Mesothelial cell of epicardium (in vitro differentiated cells): Measurements from ENCODE around the gene DNAJC1. TPM values are rescaled to one million over a fixed set of nuclear protein-coding genes. Genes with fewer than 3 reads are reported as not detected.

ENCODE experiments used
- DNase-seq, 2 experiments: peaks; one replicate each; pipeline ENCODE4 v3.0.0; 2021; ENCODE audit warnings: low spot score in 2 of 2; ENCODE audit not compliant: unreplicated experiment in 2 of 2
- H3K27ac Mint-ChIP-seq: 2 replicates; pipeline ENCODE4 v1.8.0; 2021; ENCODE audit warnings: mixed read lengths
- H3K27me3 Mint-ChIP-seq: 2 replicates; pipeline ENCODE4 v1.8.0; 2021; ENCODE audit warnings: low read depth, mixed read lengths
- H3K36me3 Mint-ChIP-seq: 2 replicates; pipeline ENCODE4 v1.8.0; 2021; ENCODE audit warnings: mixed read lengths
- H3K4me1 Mint-ChIP-seq: 2 replicates; pipeline ENCODE4 v1.8.0; 2021; ENCODE audit warnings: mixed read lengths
- H3K4me3 Mint-ChIP-seq: 2 replicates; pipeline ENCODE4 v1.8.0; 2021; ENCODE audit warnings: mild to moderate bottlenecking, moderate library complexity, mixed read lengths
- H3K9me3 Mint-ChIP-seq: 2 replicates; pipeline ENCODE4 v1.8.0; 2021; ENCODE audit warnings: mixed read lengths
- total RNA-seq: library from RNA; stranded (reverse); gene quantifications from 3 replicates; pipeline ENCODE4 v1.2.1, GENCODE V29; 2021
- TF ChIP-seq, protein P1 (sequence below): fragments of 200-600 bp; sonication (generic); IDR thresholded peaks from one replicate; pipeline ENCODE4 v1.5.0; 2021; ENCODE audit warnings: antibody characterized with exemption; ENCODE audit not compliant: unreplicated experiment

DNAJC1 gene
- total RNA-seq, 1 donor from 2014 or later = 27.2 TPM

- peak; percentile 46 to 73 for DNase-seq
- TF ChIP-seq, protein P1, sequence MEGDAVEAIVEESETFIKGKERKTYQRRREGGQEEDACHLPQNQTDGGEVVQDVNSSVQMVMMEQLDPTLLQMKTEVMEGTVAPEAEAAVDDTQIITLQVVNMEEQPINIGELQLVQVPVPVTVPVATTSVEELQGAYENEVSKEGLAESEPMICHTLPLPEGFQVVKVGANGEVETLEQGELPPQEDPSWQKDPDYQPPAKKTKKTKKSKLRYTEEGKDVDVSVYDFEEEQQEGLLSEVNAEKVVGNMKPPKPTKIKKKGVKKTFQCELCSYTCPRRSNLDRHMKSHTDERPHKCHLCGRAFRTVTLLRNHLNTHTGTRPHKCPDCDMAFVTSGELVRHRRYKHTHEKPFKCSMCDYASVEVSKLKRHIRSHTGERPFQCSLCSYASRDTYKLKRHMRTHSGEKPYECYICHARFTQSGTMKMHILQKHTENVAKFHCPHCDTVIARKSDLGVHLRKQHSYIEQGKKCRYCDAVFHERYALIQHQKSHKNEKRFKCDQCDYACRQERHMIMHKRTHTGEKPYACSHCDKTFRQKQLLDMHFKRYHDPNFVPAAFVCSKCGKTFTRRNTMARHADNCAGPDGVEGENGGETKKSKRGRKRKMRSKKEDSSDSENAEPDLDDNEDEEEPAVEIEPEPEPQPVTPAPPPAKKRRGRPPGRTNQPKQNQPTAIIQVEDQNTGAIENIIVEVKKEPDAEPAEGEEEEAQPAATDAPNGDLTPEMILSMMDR = peak; percentile 70
- Mint-ChIP-seq H3K9me3 (no peaks in the 10 kb centered on the region), H3K27me3 (no peaks in the 10 kb centered on the region), H3K36me3 (peaks cover 19% of the 10 kb centered on the region), H3K4me1 (peaks cover 39% of the 10 kb centered on the region), H3K4me3 (no peak overlapping the region), H3K27ac (peak overlapping the region; percentile 3)
Observed at GRCh38 chr10:21732067-21732772, 271.3 kb downstream of the DNAJC1 start.

DNA sequence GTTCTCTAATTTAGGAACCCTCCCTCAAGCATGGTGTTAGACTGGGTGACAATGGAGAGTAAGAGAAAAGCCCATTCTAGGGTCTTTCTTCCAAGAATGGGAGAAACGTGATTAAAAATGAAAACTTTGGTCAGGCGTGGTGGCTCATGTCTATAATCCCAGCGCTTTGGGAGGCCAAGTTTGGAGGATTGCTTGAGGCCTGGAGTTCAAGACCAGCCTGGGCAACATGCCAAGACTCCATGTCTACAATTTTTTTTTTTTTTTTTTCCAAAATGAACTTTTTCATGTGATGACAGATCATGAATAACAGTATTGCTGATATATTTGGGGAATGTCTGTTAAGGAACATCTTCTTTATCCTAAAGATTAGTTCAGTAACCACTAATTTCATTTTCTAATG is 274.9 kb downstream of the DNAJC1 start:
- H3K4me1 Mint-ChIP-seq = peaks cover 67% of the 10 kb centered on the region

GRCh38 chr10:21727452-21728168 is 275.9 kb downstream of the DNAJC1 start:
- TF ChIP-seq, protein P1 = no peak
- Mint-ChIP-seq H3K36me3 (no peaks in the 10 kb centered on the region), H3K27ac (peak overlapping the region; percentile 95), H3K9me3 (no peaks in the 10 kb centered on the region), H3K4me3 (peak overlapping the region; percentile 42), H3K4me1 (peaks cover 76% of the 10 kb centered on the region), H3K27me3 (no peaks in the 10 kb centered on the region)
- no peak for DNase-seq

More for the DNA sequence above, 274.9 kb downstream of the DNAJC1 start:
- TF ChIP-seq, protein P1 = no peak
- Mint-ChIP-seq H3K36me3 (no peaks in the 10 kb centered on the region), H3K27ac (peak overlapping the region; percentile 90), H3K9me3 (no peaks in the 10 kb centered on the region), H3K27me3 (no peaks in the 10 kb centered on the region), H3K4me3 (no peak overlapping the region)
- no peak for DNase-seq

DNA sequence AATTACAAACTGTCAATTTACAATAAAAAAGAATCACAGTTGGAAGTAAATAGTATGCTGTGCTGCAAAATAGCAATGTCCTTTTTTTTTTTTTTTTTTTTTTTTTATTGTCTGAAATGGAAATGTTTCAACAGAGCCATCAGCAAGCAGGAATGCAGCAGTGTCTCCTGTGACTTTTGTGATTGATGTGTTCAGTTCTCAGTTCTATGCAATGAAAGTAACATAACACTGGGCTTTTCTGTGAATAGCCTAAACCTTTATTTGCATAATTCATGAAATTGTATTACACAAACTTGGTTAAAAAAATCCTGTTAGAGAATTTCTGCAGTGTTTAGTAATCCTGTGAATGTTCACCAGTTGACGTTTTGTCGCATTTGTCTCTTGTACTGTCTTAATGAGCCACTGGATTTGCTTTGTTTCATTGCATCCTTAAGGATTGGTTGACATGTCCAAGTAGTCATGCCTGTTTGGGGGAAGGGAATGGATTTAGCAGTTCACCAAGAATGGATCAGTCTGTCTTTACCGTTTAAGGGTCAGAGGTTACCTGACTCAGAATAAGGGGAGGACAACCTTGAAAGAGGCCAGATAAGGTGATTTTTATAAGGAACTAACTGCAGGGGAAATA is 276.8 kb downstream of the DNAJC1 start:
- Mint-ChIP-seq H3K4me1 (peaks cover 75% of the 10 kb centered on the region), H3K27ac (peak overlapping the region; percentile 95), H3K36me3 (no peaks in the 10 kb centered on the region), H3K9me3 (no peaks in the 10 kb centered on the region), H3K27me3 (no peaks in the 10 kb centered on the region), H3K4me3 (no peak overlapping the region)
- DNase-seq = no peak
- TF ChIP-seq, protein P1 = no peak

DNA sequence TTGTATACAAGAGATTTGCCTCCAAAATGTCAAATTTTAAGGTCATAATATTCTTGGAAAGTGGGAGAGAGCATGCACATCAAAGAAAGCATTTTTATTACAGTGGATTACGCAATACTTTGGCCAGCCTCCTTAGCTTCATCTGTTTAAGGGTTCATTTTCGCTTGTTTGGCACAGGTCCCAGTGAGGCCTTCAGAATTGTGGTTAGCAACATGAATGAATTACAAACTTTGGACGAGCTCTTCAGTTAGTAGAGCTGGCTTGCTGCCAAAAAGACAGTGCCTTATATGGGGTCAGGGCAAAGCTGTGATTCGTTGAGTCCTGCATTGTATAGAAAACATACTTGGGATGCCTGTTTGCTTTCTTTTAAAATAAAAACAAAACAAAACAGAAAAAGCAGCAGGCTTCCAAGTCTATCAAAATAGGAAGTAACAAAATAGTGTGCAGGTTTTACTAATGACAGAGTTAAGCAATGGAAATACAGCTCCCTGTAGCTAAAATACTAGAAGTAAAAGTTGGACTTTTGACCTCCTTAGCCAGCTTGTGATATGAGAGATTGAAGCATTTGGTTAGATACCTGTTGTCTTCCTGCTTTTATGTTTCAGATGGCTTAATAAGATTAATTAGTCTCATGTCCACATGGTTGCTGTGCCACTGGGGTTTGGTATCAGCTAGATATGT is 278.7 kb downstream of the DNAJC1 start:
- peak overlapping the region; percentile 95 for H3K27ac Mint-ChIP-seq
- TF ChIP-seq, protein P1 = no peak
- peak overlapping the region; percentile 51 for H3K4me3 Mint-ChIP-seq
- H3K36me3 Mint-ChIP-seq = no peaks in the 10 kb centered on the region
- H3K27me3 Mint-ChIP-seq = no peaks in the 10 kb centered on the region
- peak; percentile 86 to 88 for DNase-seq
- H3K4me1 Mint-ChIP-seq = peaks cover 80% of the 10 kb centered on the region
- H3K9me3 Mint-ChIP-seq = no peaks in the 10 kb centered on the region
